OCI-LY7 (cell line): ENCODE data around the gene ATP2A1. TPM values are rescaled to one million over a fixed set of nuclear protein-coding genes. Genes with fewer than 3 reads are reported as not detected.

Experiments used
- BruUV-seq: library from RNA; stranded (reverse); fragments of 400-500 nt; replicated peaks from 2 replicates; lab custom pipeline; 2021; lab: Mats Ljungman, UMichigan
- CTCF ChIA-PET: fragments of 300-600 bp; sonication (Branson Sonifier 250); formaldehyde crosslinking; loops from one replicate; lab custom pipeline; 2022; ENCODE audit warnings: antibody characterized with exemption; ENCODE audit not compliant: unreplicated experiment; lab: Charles Lee
- POLR2A ChIA-PET: fragments of 300-600 bp; sonication (Branson Sonifier 250); formaldehyde crosslinking; loops from one replicate; lab custom pipeline; 2022; ENCODE audit warnings: antibody characterized with exemption; lab: Charles Lee
- DNase-seq: peaks from one replicate; pipeline ENCODE4 v3.0.0-alpha.2; 2015; ENCODE audit warnings: low spot score
- H2AFZ ChIP-seq: fragments of 200-600 bp; sonication (generic), shearing (Covaris generic); 2 replicates; pipeline ENCODE4 v1.6.1; 2014; ENCODE audit warnings: mild to moderate bottlenecking, antibody characterized with exemption, low read length, moderate library complexity
- H3K27ac ChIP-seq: fragments of 200-600 bp; sonication (generic); 2 replicates; pipeline ENCODE4 v1.5.1; 2014; ENCODE audit warnings: mixed run types, low read depth, mild to moderate bottlenecking, moderate library complexity, low read length, inconsistent platforms; ENCODE audit not compliant: poor library complexity, severe bottlenecking
- H3K36me3 ChIP-seq: fragments of 200-600 bp; sonication (generic); 2 replicates; pipeline ENCODE4 v1.6.1; 2014; ENCODE audit warnings: mild to moderate bottlenecking, antibody characterized with exemption, low read length, moderate library complexity, mixed read lengths; ENCODE audit not compliant: insufficient read depth
- H3K4me1 ChIP-seq: fragments of 200-600 bp; sonication (generic); 2 replicates; pipeline ENCODE4 v1.5.1; 2014; ENCODE audit warnings: mild to moderate bottlenecking, low read length; ENCODE audit not compliant: insufficient read depth, poor library complexity, severe bottlenecking
- H3K4me2 ChIP-seq: fragments of 200-600 bp; sonication (generic); 2 replicates; pipeline ENCODE4 v1.6.1; 2014; ENCODE audit warnings: mild to moderate bottlenecking, low read length
- H3K4me3 ChIP-seq: fragments of 200-600 bp; sonication (generic); 2 replicates; pipeline ENCODE4 v1.5.1; 2014; ENCODE audit warnings: mild to moderate bottlenecking, low read depth, low read length; ENCODE audit not compliant: poor library complexity, severe bottlenecking
- H3K79me2 ChIP-seq: fragments of 200-600 bp; sonication (generic); 2 replicates; pipeline ENCODE4 v1.6.1; 2016; ENCODE audit warnings: low read depth, mild to moderate bottlenecking, low read length, moderate library complexity, mixed read lengths; ENCODE audit not compliant: insufficient read depth
- H3K9me2 ChIP-seq: fragments of 200-600 bp; sonication (generic); 2 replicates; pipeline ENCODE4 v1.6.1; 2016; ENCODE audit warnings: mild to moderate bottlenecking, low read length, mixed read lengths; ENCODE audit not compliant: insufficient read depth
- H3K9me3 ChIP-seq: fragments of 200-600 bp; sonication (generic); 2 replicates; pipeline ENCODE4 v1.6.1; 2014; ENCODE audit warnings: mild to moderate bottlenecking, mixed run types, low read length, mixed read lengths
- H4K20me1 ChIP-seq: fragments of 200-600 bp; sonication (generic); 2 replicates; pipeline ENCODE4 v1.6.1; 2014; ENCODE audit warnings: mild to moderate bottlenecking, antibody characterized with exemption, low read length, moderate library complexity, mixed read lengths; ENCODE audit not compliant: insufficient read depth
- CTCF ChIP-seq: fragments of 200-600 bp; sonication (generic); conservative IDR thresholded peaks from 2 replicates; pipeline ENCODE4 v1.5.1; 2014; ENCODE audit warnings: mild to moderate bottlenecking, antibody characterized with exemption, low read length, moderate library complexity, mixed read lengths
- EZH2phosphoT487 ChIP-seq: fragments of 200-600 bp; sonication (generic); IDR thresholded peaks from 2 replicates; pipeline ENCODE4 v1.6.1; 2018; ENCODE audit warnings: low read depth, borderline replicate concordance, mild to moderate bottlenecking, mixed run types, antibody characterized with exemption, low read length, moderate library complexity, mixed read lengths
- intact Hi-C: fragments of 100-400 bp; cut with micrococcal nuclease; formaldehyde crosslinking; loops from one replicate; pipeline ENCODE4 v1.10.0; 2022; ENCODE audit not compliant: unreplicated experiment
- total RNA-seq, 2 experiments: library from RNA; depleted of rRNA in 1 of 2; stranded (reverse); fragments of >200 nt in 1 of 2; shearing (Covaris generic) in 1 of 2; gene quantifications; 2 replicates each; pipeline ENCODE4 v1.2.3, GENCODE V29; 2014 to 2022

The ATP2A1 gene
- total RNA-seq, 2 experiments from 2014 or later = 5.0 TPM

- H3K27ac ChIP-seq = no peak overlapping the region
- intact Hi-C loops = no loop called here
- no peak overlapping the region for H3K4me3 ChIP-seq
- BruUV-seq = no TSS peak
- peaks cover 70% of the 10 kb centered on the region for H3K36me3 ChIP-seq
- H3K9me2 ChIP-seq = no peaks in the 10 kb centered on the region
- H4K20me1 ChIP-seq = no peaks in the 10 kb centered on the region
- no peaks in the 10 kb centered on the region for H3K9me3 ChIP-seq
- ChIA-PET POLR2A (interaction anchor here (0.6 kb wide), 1 partner anchor 12 kb away, joined by 4 read pairs; no protein-coding TSS in a partner anchor), CTCF (no interaction called here)
- H3K4me1 ChIP-seq = peaks cover 6% of the 10 kb centered on the region
- no peak for DNase-seq
- TF ChIP-seq EZH2phosphoT487 (no peak), CTCF (no peak)
- H3K4me2 ChIP-seq = no peak overlapping the region
- H3K79me2 ChIP-seq = no peaks in the 10 kb centered on the region
- no peak overlapping the region for H2AFZ ChIP-seq
Measured at GRCh38 chr16:28905229-28905754, 27.0 kb downstream of the ATP2A1 start.

GRCh38 chr16:28905800-28906372, 27.6 kb downstream of the ATP2A1 start:
- TF ChIP-seq CTCF (no peak), EZH2phosphoT487 (no peak)

More at GRCh38 chr16:28905800-28906372, 27.6 kb downstream of the ATP2A1 start:
- ChIA-PET CTCF (no interaction called here), POLR2A (interaction anchor here (0.6 kb wide), 1 partner anchor 13 kb away, joined by 4 read pairs; no protein-coding TSS in a partner anchor)
- Histone ChIP-seq H3K4me2 (no peak overlapping the region), H3K36me3 (peaks cover 72% of the 10 kb centered on the region), H3K4me1 (peaks cover 12% of the 10 kb centered on the region), H3K9me2 (no peaks in the 10 kb centered on the region), H3K79me2 (no peaks in the 10 kb centered on the region), H2AFZ (no peak overlapping the region), H3K27ac (no peak overlapping the region), H3K4me3 (no peak overlapping the region), H3K9me3 (no peaks in the 10 kb centered on the region), H4K20me1 (no peaks in the 10 kb centered on the region)
- no peak for DNase-seq
- intact Hi-C loops = no loop called here
- no TSS peak for BruUV-seq
